ENCODE results near the gene DPP10.

DPP10 gene

DNA sequence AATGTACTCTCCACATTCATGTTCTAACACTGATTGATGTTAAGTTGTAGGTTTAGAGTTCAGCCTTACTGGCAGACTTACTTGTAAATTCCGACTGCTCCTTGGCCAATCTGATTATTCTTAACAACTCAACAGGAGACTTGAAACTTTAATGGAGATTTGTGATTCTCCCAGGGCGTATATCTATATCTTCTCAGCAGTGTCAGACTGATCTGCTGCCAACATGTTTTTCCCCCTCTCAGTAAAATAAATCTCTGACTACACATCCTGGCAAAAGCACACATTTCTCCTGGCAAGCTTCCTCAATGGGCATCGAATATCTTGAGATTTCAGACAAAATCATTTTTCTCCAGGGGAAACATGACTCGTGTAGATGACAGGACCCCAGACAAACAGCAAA is 1041.2 kb downstream of the DPP10 start:
- no peak overlapping the region for H3K27ac Mint-ChIP-seq
- H3K4me3 Mint-ChIP-seq = no peak overlapping the region
- DNase-seq (ENCODE audit: low spot score) = no peak
- H3K27me3 Mint-ChIP-seq (ENCODE audit: low read depth) = no peaks in the 10 kb centered on the region
- no peaks in the 10 kb centered on the region for H3K4me1 Mint-ChIP-seq (ENCODE audit: low read depth)
- peaks cover 30% of the 10 kb centered on the region for H3K9me3 Mint-ChIP-seq
- no peaks in the 10 kb centered on the region for H3K36me3 Mint-ChIP-seq (ENCODE audit: low read depth)

GRCh38 chr2:115484486-115484885 is 1042.0 kb downstream of the DPP10 start:
- Mint-ChIP-seq H3K27ac (no peak overlapping the region), H3K36me3 (ENCODE audit: low read depth) (no peaks in the 10 kb centered on the region), H3K9me3 (peaks cover 30% of the 10 kb centered on the region), H3K27me3 (ENCODE audit: low read depth) (no peaks in the 10 kb centered on the region), H3K4me1 (ENCODE audit: low read depth) (no peaks in the 10 kb centered on the region), H3K4me3 (no peak overlapping the region)
- no peak for DNase-seq (ENCODE audit: low spot score)

DNA sequence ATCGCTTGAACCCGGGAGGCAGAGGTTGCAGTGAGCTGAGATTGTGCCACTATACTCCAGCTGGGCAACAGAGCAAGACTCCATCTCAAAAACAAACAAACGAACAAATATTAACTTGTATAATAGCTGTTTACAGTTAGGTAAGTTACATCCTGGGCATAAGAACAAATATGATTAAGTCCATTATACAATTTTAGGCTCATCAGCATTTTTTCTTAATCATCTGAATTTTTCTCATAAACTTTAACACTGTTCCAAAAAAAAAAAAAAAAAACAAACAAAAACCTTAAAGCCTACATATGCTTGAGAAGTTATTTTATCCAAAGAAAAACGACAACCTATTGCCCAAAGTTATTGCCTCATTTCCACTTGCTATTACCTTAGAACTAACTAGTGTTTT is 1042.5 kb downstream of the DPP10 start:
- no peak for DNase-seq (ENCODE audit: low spot score)
- no peaks in the 10 kb centered on the region for H3K36me3 Mint-ChIP-seq (ENCODE audit: low read depth)
- no peaks in the 10 kb centered on the region for H3K4me1 Mint-ChIP-seq (ENCODE audit: low read depth)
- H3K9me3 Mint-ChIP-seq = peaks cover 33% of the 10 kb centered on the region
- no peak overlapping the region for H3K4me3 Mint-ChIP-seq
- no peaks in the 10 kb centered on the region for H3K27me3 Mint-ChIP-seq (ENCODE audit: low read depth)
- no peak overlapping the region for H3K27ac Mint-ChIP-seq

GRCh38 chr2:115491186-115491793 is 1048.8 kb downstream of the DPP10 start:
- no peaks in the 10 kb centered on the region for H3K36me3 Mint-ChIP-seq (ENCODE audit: low read depth)
- H3K4me3 Mint-ChIP-seq = no peak overlapping the region
- no peaks in the 10 kb centered on the region for H3K27me3 Mint-ChIP-seq (ENCODE audit: low read depth)
- no peak for DNase-seq (ENCODE audit: low spot score)
- H3K4me1 Mint-ChIP-seq (ENCODE audit: low read depth) = no peaks in the 10 kb centered on the region
- no peak overlapping the region for H3K27ac Mint-ChIP-seq
- peaks cover 19% of the 10 kb centered on the region for H3K9me3 Mint-ChIP-seq

DNA sequence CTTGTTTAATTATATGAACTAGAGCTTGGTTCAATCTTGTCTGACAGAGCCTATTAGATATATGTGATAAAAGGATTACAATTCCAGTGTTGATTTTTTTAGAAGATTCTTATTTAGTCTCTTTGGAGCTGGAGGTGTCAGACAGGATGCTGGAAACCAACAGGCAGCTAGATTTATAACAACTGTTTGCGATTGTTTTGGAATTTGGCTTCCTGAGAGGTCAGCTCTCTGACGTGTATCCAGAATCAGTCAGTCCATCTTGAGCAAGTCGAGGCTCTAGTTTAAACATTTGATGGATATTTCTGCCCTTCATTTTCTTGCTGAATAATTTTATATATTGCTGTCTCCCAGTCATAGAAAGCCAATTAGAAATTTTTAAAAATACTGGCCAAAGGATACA is 1062.9 kb downstream of the DPP10 start:
- Mint-ChIP-seq H3K36me3 (ENCODE audit: low read depth) (no peaks in the 10 kb centered on the region), H3K27me3 (ENCODE audit: low read depth) (no peaks in the 10 kb centered on the region), H3K4me1 (ENCODE audit: low read depth) (no peaks in the 10 kb centered on the region), H3K27ac (no peak overlapping the region), H3K9me3 (peaks cover 26% of the 10 kb centered on the region), H3K4me3 (no peak overlapping the region)
- no peak for DNase-seq (ENCODE audit: low spot score)

GRCh38 chr2:115520727-115521126 is 1078.3 kb downstream of the DPP10 start:
- no peak overlapping the region for H3K4me3 Mint-ChIP-seq
- H3K27ac Mint-ChIP-seq = no peak overlapping the region
- H3K36me3 Mint-ChIP-seq (ENCODE audit: low read depth) = no peaks in the 10 kb centered on the region
- no peaks in the 10 kb centered on the region for H3K4me1 Mint-ChIP-seq (ENCODE audit: low read depth)
- H3K27me3 Mint-ChIP-seq (ENCODE audit: low read depth) = no peaks in the 10 kb centered on the region
- H3K9me3 Mint-ChIP-seq = peaks cover 31% of the 10 kb centered on the region
- no peak for DNase-seq (ENCODE audit: low spot score)

DNA sequence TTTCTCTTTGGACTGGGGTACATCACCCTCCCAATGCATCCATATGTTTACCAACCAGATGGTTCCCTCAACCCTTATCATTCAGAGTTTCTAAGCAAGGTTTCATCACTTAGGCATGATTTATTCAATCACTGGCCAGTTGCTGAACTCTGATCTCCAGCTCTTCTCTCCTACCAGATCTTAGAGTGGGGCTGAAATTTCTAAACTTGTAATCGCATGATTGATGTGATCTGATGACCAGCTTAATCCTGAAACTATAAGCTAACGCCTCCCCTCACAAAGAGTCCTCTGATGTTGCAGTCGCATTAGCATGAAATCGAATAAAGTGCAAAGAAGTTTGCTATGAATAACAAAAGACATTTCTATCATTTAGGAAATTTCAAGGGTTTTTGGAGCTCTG is 1082.0 kb downstream of the DPP10 start:
- H3K27ac Mint-ChIP-seq = no peak overlapping the region
- no peaks in the 10 kb centered on the region for H3K27me3 Mint-ChIP-seq (ENCODE audit: low read depth)
- no peaks in the 10 kb centered on the region for H3K4me1 Mint-ChIP-seq (ENCODE audit: low read depth)
- DNase-seq (ENCODE audit: low spot score) = no peak
- H3K36me3 Mint-ChIP-seq (ENCODE audit: low read depth) = no peaks in the 10 kb centered on the region
- no peak overlapping the region for H3K4me3 Mint-ChIP-seq
- peaks cover 35% of the 10 kb centered on the region for H3K9me3 Mint-ChIP-seq

- H3K4me1 Mint-ChIP-seq (ENCODE audit: low read depth) = no peaks in the 10 kb centered on the region
- H3K27ac Mint-ChIP-seq = no peak overlapping the region
- no peaks in the 10 kb centered on the region for H3K27me3 Mint-ChIP-seq (ENCODE audit: low read depth)
- DNase-seq (ENCODE audit: low spot score) = no peak
- H3K4me3 Mint-ChIP-seq = no peak overlapping the region
- peaks cover 11% of the 10 kb centered on the region for H3K9me3 Mint-ChIP-seq
- no peaks in the 10 kb centered on the region for H3K36me3 Mint-ChIP-seq (ENCODE audit: low read depth)
These were observed 1087.2 kb downstream of the DPP10 start for GRCh38 chr2:115529627-115530026.

- no peaks in the 10 kb centered on the region for H3K36me3 Mint-ChIP-seq (ENCODE audit: low read depth)
- no peaks in the 10 kb centered on the region for H3K27me3 Mint-ChIP-seq (ENCODE audit: low read depth)
- H3K9me3 Mint-ChIP-seq = peaks cover 11% of the 10 kb centered on the region
- no peaks in the 10 kb centered on the region for H3K4me1 Mint-ChIP-seq (ENCODE audit: low read depth)
- H3K4me3 Mint-ChIP-seq = no peak overlapping the region
- H3K27ac Mint-ChIP-seq = no peak overlapping the region
- DNase-seq (ENCODE audit: low spot score) = no peak
These were observed 1090.6 kb downstream of the DPP10 start for GRCh38 chr2:115533081-115533480.

GRCh38 chr2:115541814-115542213 is 1099.4 kb downstream of the DPP10 start:
- peaks cover 32% of the 10 kb centered on the region for H3K9me3 Mint-ChIP-seq
- H3K4me1 Mint-ChIP-seq (ENCODE audit: low read depth) = no peaks in the 10 kb centered on the region
- H3K36me3 Mint-ChIP-seq (ENCODE audit: low read depth) = no peaks in the 10 kb centered on the region
- no peak overlapping the region for H3K27ac Mint-ChIP-seq
- H3K4me3 Mint-ChIP-seq = no peak overlapping the region
- H3K27me3 Mint-ChIP-seq (ENCODE audit: low read depth) = no peaks in the 10 kb centered on the region
- DNase-seq (ENCODE audit: low spot score) = no peak

GRCh38 chr2:115542331-115542730 is 1099.9 kb downstream of the DPP10 start:
- H3K9me3 Mint-ChIP-seq = peaks cover 35% of the 10 kb centered on the region
- H3K4me3 Mint-ChIP-seq = no peak overlapping the region
- no peaks in the 10 kb centered on the region for H3K4me1 Mint-ChIP-seq (ENCODE audit: low read depth)
- H3K27me3 Mint-ChIP-seq (ENCODE audit: low read depth) = no peaks in the 10 kb centered on the region
- H3K36me3 Mint-ChIP-seq (ENCODE audit: low read depth) = no peaks in the 10 kb centered on the region
- no peak for DNase-seq (ENCODE audit: low spot score)
- no peak overlapping the region for H3K27ac Mint-ChIP-seq

GRCh38 chr2:115543024-115543423 is 1100.6 kb downstream of the DPP10 start:
- H3K27me3 Mint-ChIP-seq (ENCODE audit: low read depth) = no peaks in the 10 kb centered on the region
- H3K9me3 Mint-ChIP-seq = peaks cover 36% of the 10 kb centered on the region
- no peaks in the 10 kb centered on the region for H3K4me1 Mint-ChIP-seq (ENCODE audit: low read depth)
- no peak overlapping the region for H3K4me3 Mint-ChIP-seq
- no peaks in the 10 kb centered on the region for H3K36me3 Mint-ChIP-seq (ENCODE audit: low read depth)
- H3K27ac Mint-ChIP-seq = no peak overlapping the region
- DNase-seq (ENCODE audit: low spot score) = no peak

GRCh38 chr2:115543461-115543860 is 1101.0 kb downstream of the DPP10 start:
- Mint-ChIP-seq H3K27me3 (ENCODE audit: low read depth) (no peaks in the 10 kb centered on the region), H3K4me3 (no peak overlapping the region), H3K4me1 (ENCODE audit: low read depth) (no peaks in the 10 kb centered on the region), H3K36me3 (ENCODE audit: low read depth) (no peaks in the 10 kb centered on the region), H3K9me3 (peaks cover 41% of the 10 kb centered on the region), H3K27ac (no peak overlapping the region)
- DNase-seq (ENCODE audit: low spot score) = no peak

DNA sequence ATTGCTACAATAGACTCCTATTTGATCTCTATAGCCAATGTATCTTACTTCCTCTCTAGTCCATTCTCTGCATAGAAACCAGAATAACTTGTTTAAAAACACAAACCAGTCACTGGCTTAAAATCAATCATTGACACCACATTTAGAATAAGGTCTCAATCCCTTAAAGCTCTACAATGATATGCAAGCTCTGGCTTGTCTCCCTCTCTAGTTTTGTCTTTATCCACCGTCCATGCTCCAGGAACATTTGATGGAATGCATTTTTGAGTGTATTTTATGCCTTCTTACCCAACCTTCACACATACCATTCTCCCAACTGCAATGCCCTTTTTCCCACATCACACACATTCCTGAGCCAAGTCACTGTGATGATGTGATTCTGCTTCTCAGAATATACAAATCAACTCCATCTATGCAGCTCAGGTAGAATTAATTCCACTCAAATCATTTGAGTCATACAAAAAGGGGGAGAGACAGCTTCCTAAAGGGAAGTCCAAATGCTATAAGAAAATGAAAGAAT is 1107.2 kb downstream of the DPP10 start:
- no peaks in the 10 kb centered on the region for H3K36me3 Mint-ChIP-seq (ENCODE audit: low read depth)
- H3K27me3 Mint-ChIP-seq (ENCODE audit: low read depth) = no peaks in the 10 kb centered on the region
- H3K4me1 Mint-ChIP-seq (ENCODE audit: low read depth) = no peaks in the 10 kb centered on the region
- DNase-seq (ENCODE audit: low spot score) = no peak
- no peak overlapping the region for H3K4me3 Mint-ChIP-seq
- H3K27ac Mint-ChIP-seq = no peak overlapping the region
- H3K9me3 Mint-ChIP-seq = peaks cover 45% of the 10 kb centered on the region

GRCh38 chr2:115552726-115553125 is 1110.3 kb downstream of the DPP10 start:
- no peak overlapping the region for H3K27ac Mint-ChIP-seq
- H3K9me3 Mint-ChIP-seq = peaks cover 47% of the 10 kb centered on the region
- no peak overlapping the region for H3K4me3 Mint-ChIP-seq
- no peaks in the 10 kb centered on the region for H3K4me1 Mint-ChIP-seq (ENCODE audit: low read depth)
- H3K36me3 Mint-ChIP-seq (ENCODE audit: low read depth) = no peaks in the 10 kb centered on the region
- H3K27me3 Mint-ChIP-seq (ENCODE audit: low read depth) = no peaks in the 10 kb centered on the region
- DNase-seq (ENCODE audit: low spot score) = no peak

All from T-helper 2 cell treated with Interferon-gamma antibody and Interleukin-4, amounts not matched to agents 5 μg/mL and 100 μg/mL, for 36 hours (primary cell).